ENCODE data around the gene HDHD5. TPM values are rescaled to one million over a fixed set of nuclear protein-coding genes. Genes with fewer than 3 reads are reported as not detected.

Gene HDHD5
- 127 and 142 TPM in 2 replicates for total RNA-seq (2014; rRNA removed; shearing (Covaris generic))

DNA sequence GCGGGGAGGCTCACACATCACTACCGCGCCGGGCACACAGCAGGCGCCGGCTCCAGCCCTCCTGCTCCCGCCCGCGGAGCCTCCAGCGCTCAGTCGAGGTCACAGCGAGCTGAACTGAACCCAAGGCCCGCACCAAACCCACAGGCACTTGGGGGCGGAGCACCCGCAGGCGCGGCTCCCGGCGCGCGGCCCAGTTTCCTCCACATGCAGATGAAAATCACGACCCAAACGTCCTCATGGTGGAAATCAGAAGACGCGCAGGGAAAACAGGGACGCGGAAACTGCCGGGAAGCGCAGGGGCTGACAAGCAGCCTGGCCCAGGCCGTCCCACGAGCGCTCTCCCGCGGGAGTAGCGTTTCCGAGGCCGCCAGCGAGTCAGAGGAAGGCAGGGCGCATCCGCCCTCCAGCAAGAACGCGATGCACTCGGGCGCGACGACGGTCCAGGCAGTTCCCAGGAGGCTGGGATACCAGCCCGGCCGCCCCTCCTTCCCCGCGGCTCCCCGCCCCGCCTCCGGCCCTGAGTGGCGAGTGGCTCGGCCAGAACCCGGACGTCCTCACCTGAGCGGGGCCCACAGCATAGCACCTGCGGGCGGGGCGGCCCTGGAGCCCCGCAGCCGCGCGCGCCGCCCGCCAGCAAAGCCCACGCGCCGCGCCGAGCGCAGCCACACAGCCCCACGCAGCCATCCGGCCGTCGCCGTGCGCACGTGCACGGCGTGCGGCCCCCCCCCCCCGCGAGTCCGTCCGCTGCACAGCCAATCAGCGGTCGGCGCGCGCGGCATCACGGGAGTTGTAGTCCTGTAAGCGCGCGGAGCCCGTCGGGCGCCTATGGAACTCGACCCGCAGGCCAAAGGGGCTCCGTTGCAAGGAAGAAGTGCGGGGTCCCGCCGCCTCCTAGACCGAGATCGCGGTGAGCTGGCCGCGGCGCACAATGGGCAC is at the start of gene HDHD5:
Gene HDHD5, minus strand, starts transcription at position 710 of the 936 bp plus-strand sequence. Its CDS starts 26 bp downstream, at position 684.
- Histone ChIP-seq H3K4me3 (ENCODE audit: insufficient read depth, low read depth, low read length) (peak within 1 kb of the TSS; percentile 83), H3K27me3 (ENCODE audit: control insufficient read depth, insufficient read depth, low read length) (no peaks in the 10 kb centered on the region), H3K36me3 (replicated peaks; ENCODE audit: control insufficient read depth, insufficient read depth, low read length) (no peaks in the 10 kb centered on the region; the same call in 1 of the 2 replicates)
- peak; percentile 98 for DNase-seq

DNA sequence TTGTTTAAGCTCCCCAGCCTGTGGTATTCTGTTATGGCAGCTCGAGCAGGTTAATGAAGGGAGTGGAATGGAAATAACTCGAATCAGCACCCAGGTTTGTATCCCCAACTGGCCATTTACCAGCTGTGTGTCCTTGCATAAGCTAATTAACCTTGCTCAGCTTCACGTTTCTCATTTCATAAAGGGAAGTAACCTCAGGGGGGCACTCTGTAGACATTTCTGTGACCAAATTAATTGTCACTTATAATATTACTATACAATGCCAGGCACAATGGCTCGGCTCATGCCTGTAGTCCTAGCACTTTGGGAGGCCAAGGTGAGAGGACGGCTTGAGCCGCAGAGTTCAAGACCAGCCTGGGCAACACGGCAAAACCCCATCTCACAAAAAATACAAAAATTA is 46.4 kb upstream of the HDHD5 start:
- Histone ChIP-seq H3K36me3 (replicated peaks; ENCODE audit: control insufficient read depth, insufficient read depth, low read length) (no peaks in the 10 kb centered on the region), H3K4me3 (ENCODE audit: insufficient read depth, low read depth, low read length) (no peak overlapping the region), H3K27me3 (ENCODE audit: control insufficient read depth, insufficient read depth, low read length) (no peaks in the 10 kb centered on the region)
- no peak for DNase-seq

DNA sequence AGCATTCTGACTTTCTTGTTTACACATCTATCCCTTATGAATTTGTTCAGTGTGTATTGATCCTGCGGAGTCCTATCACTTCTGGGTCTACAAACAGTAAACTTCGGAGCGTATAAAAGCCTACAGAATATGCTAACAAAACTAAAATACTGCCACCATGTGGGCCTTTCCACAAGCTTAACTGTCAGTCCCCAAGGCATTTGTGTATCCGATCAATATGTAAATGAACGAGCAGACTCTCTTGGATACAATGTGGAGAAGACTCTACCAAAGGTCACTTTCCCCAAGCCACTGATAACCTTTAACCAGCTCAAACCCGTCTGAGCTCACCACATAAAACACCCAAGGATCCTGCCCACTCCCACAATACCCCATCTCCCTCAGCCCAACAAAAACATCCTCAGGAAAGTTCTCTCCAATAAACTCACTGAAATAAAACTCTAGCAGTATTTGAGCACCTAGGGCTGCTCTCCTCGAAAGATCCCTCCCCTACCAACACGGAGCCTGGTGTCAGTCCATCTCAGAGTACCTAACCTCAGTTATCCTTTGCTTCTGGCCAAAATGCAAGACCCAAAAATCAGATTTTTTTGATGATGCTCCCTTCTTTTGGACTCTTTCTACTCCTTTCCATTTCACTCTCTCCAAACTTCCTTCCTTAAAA is 42.3 kb upstream of the HDHD5 start:
- no peaks in the 10 kb centered on the region for H3K36me3 ChIP-seq (replicated peaks; ENCODE audit: control insufficient read depth, insufficient read depth, low read length)
- DNase-seq, result no peak
- H3K27me3 ChIP-seq (ENCODE audit: control insufficient read depth, insufficient read depth, low read length), result no peaks in the 10 kb centered on the region
- H3K4me3 ChIP-seq (ENCODE audit: insufficient read depth, low read depth, low read length), result no peak overlapping the region

DNA sequence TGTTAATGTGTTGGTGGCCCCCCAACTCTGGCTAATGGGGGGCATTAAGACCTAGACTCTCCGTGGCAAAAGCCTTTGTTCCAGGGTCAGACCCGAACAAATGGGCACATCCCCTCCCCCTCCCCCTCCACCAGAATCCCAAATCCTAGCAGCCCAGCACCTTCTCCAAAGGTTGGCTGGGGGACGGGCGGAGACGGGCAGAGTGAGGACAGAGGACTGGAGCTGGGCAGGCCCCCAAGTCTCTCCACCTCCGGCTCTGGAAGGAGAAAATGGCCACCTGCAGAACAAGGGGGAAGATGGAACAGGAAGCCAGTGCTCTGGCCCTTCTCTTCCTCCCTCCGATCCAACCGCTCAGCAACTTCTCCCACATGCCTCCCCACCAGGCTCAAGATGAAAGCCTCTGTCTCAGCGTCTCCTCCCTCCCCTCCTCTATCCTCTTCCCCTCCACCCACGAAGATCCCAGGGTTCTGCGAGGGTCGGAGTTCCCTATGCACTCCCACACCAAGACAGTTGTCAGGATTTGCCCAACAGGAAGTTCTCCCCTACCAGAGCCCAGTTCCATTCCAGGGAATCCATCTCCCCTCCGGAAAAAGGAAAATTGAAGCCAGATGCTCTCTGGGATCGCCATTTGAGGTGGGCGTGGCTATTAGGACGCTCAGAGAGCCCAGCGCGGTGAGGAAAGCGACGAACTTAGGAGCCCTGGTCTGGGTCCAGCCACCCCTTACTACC is 40.1 kb upstream of the HDHD5 start:
- Histone ChIP-seq H3K36me3 (replicated peaks; ENCODE audit: control insufficient read depth, insufficient read depth, low read length) (no peaks in the 10 kb centered on the region), H3K4me3 (ENCODE audit: insufficient read depth, low read depth, low read length) (peak overlapping the region; percentile 50), H3K27me3 (ENCODE audit: control insufficient read depth, insufficient read depth, low read length) (no peaks in the 10 kb centered on the region)
- no peak for DNase-seq

DNA sequence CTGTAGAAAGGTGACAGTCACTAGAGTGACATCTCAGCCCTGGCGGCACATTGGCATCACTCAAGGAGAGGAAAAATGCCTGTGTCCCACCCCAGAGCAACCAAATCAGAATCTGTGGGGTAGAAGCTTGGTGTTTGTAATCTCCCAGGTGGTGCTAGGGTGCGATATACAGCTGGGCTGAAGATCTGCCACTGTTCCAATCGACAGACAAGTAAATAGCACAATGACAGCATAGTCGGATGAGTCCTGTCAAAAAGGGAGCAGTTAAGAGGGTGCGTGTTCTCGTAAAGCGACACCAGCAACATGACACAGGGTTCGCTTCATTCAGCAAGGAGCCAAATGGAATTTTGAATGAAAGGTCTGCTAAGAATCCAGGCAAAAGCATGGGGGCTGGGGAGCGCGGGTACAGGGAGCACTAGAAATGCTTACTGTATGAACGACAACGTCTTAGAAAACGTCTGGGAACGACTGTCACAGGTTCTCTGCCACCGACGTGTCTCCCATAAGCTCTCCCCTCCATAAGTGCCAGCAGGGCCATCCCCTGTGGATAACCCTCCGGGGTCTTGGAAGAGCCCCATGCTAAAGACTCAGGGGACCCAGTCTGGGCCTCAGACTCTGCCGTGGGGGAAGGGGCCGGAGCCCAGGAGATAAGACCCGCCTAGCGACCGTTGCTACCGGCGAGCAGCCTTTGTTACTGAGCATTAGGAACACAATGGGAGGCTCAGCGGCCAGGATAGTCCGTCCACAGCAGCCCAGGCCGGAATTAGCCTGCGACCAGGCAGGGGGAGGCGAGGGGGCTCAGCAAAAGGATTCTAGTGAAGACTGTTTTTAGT is 39.3 kb upstream of the HDHD5 start:
- H3K27me3 ChIP-seq (ENCODE audit: control insufficient read depth, insufficient read depth, low read length), result no peaks in the 10 kb centered on the region
- peak overlapping the region; percentile 50 for H3K4me3 ChIP-seq (ENCODE audit: insufficient read depth, low read depth, low read length)
- no peaks in the 10 kb centered on the region for H3K36me3 ChIP-seq (replicated peaks; ENCODE audit: control insufficient read depth, insufficient read depth, low read length)
- peak; percentile 94 for DNase-seq

DNA sequence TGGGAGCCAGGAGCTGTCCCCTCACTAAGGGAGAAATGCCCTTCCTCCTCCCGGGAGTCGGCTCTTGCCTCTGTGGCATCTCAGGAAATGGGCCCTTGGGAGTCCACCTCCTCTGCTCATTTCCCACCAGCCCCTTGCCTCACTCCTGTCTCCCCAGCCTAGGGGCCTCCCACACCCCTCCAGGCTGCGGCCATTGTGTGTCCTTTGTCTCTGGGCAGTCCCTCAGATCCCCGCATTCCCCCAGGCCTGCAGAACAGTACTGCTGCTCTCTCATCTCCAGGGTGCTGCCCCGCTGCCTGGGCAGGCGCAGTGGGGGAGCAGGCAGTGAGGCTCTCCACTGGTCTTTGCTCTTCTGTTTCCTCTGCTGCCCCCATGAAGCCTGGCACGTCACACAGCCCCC is 35.1 kb upstream of the HDHD5 start:
- no peaks in the 10 kb centered on the region; the same call in none of the 2 replicates for H3K36me3 ChIP-seq (replicated peaks; ENCODE audit: control insufficient read depth, insufficient read depth, low read length)
- H3K27me3 ChIP-seq (ENCODE audit: control insufficient read depth, insufficient read depth, low read length), result no peaks in the 10 kb centered on the region
- peak; percentile 69 for DNase-seq
- no peak overlapping the region for H3K4me3 ChIP-seq (ENCODE audit: insufficient read depth, low read depth, low read length)

DNA sequence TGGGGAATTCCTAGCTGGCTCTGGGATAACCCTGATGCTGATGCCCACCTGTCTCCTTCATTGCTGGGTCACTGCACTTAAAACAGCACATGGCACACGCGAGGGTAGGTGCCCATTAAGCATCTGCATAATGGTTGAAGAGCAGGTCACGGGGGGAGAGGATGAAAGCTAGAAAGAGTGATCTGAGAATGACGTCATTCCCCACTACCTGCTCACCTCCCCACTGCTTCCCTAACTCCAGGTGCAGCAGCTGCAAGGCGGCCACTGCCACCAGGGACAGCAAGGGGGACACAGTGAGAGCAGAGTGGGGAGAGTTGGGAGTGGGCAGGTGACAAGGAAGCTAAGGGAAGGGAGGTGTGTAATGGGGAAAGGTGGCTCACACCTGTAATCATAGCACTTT is 33.1 kb upstream of the HDHD5 start:
- H3K4me3 ChIP-seq (ENCODE audit: insufficient read depth, low read depth, low read length), result no peak overlapping the region
- H3K27me3 ChIP-seq (ENCODE audit: control insufficient read depth, insufficient read depth, low read length), result no peaks in the 10 kb centered on the region
- H3K36me3 ChIP-seq (replicated peaks; ENCODE audit: control insufficient read depth, insufficient read depth, low read length), result no peaks in the 10 kb centered on the region; the same call in none of the 2 replicates
- no peak for DNase-seq

DNA sequence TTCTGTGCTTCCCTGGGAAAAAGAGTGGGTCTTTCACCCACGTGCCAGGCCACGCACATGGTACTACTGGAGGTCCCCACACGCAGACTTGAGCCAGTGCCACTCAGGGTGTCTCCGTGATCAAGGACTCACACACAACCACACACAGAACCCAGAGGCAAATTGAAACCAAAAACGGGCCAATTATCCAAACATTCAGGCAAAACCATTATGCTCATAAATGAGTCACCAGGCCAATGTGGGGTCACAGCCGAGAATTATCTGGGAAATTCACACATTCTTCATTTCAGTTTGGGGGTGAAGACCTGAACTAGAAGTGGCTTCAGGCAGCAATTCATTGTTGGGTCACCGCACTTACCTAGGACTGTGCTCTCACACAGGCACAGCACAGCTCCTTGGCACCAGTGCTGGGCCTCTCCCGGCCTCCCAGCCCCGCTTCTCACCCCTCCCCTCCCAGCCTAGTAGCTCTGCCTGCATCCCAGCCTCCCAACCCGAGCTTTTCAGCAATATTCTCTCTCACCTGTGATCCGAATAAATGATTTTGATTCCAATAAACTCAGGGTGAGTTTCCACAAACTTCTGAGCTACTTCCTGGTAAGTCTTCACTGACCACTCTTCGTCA is 32.2 kb upstream of the HDHD5 start:
- no peak overlapping the region for H3K4me3 ChIP-seq (ENCODE audit: insufficient read depth, low read depth, low read length)
- no peaks in the 10 kb centered on the region; the same call in none of the 2 replicates for H3K36me3 ChIP-seq (replicated peaks; ENCODE audit: control insufficient read depth, insufficient read depth, low read length)
- no peak for DNase-seq
- no peaks in the 10 kb centered on the region for H3K27me3 ChIP-seq (ENCODE audit: control insufficient read depth, insufficient read depth, low read length)

DNA sequence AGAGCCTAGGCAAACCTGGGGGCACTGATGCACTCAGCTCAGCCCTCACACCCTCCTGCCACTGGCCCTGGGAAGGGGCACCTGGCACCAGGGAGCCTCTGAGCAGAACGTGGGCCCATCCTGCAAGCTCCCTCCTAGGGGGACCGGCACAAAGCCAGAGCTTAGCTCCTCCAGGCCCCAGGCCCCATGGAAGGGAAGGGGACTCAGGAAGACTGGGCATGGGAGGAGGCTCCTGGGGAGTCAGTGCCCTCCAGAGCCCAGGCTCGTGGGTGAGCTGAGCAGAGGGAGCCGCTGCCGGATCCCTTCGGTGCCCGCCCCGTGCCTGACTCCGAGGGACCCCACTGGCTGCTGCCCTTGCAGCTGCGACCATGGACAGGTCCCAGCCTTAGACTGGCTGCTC is 31.6 kb upstream of the HDHD5 start:
- no peaks in the 10 kb centered on the region; the same call in none of the 2 replicates for H3K36me3 ChIP-seq (replicated peaks; ENCODE audit: control insufficient read depth, insufficient read depth, low read length)
- H3K27me3 ChIP-seq (ENCODE audit: control insufficient read depth, insufficient read depth, low read length), result no peaks in the 10 kb centered on the region
- H3K4me3 ChIP-seq (ENCODE audit: insufficient read depth, low read depth, low read length), result no peak overlapping the region
- no peak for DNase-seq

DNA sequence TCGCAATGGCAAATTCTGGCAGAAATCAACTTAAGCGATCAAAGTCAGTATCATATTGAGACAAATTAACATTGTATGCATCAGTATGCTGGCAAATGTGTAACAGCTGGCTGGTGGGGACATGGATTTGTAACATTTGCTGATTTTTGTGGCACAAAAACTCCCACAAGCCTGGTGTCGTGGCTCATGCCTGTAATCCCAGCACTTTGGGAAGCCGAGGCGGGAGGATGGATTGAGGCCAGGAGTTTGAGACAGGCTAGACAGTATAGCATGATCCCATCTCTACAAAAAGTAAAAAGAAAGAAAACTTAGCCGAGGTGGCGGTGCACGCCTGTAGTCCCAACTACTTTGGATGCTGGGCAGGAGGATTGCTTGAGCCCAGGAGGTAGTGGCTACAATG is 17.6 kb upstream of the HDHD5 start:
- Histone ChIP-seq H3K4me3 (ENCODE audit: insufficient read depth, low read depth, low read length) (no peak overlapping the region), H3K36me3 (replicated peaks; ENCODE audit: control insufficient read depth, insufficient read depth, low read length) (peaks cover 2% of the 10 kb centered on the region; the same call in 1 of the 2 replicates), H3K27me3 (ENCODE audit: control insufficient read depth, insufficient read depth, low read length) (no peaks in the 10 kb centered on the region)
- no peak for DNase-seq

DNA sequence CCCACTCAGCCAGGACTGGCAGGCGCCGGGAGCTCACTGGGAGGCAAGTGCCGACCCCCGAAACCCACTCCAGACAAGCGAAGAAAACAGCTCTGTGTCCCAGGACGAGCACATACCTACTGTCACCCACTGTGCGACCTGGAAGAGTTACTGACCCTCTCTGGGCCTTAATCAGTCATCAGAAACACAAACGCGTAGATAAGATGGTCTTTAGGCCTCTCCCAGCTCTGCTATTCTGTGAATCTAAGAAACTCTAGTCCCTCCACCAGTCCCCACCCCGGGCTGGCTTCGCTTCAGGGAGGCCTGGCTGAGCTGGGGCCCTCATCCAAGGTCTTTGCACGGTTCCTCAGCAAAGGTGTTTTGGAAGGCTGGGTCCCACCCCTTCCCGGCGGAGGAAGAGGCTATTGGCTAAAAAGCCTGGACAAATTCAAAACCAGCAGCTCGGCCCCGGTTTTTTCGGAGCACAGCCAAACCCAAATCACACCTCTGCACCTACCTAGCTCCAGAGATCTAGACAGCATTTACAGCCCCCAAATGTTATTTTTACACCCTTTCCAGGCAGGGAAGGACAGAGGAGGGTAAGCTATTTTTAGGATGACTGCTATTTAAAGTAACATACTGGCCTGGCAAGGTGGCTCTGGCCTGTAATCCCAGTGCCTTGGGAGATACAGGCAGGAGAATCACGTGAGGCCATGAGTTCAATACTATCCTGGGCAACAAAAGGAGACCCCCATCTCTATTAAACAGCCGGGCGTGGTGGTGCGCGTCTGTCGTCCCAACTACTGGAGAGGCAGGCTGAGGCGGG is 13.2 kb upstream of the HDHD5 start:
- H3K36me3 ChIP-seq (replicated peaks; ENCODE audit: control insufficient read depth, insufficient read depth, low read length), result no peaks in the 10 kb centered on the region
- no peaks in the 10 kb centered on the region for H3K27me3 ChIP-seq (ENCODE audit: control insufficient read depth, insufficient read depth, low read length)
- peak overlapping the region; percentile 64 for H3K4me3 ChIP-seq (ENCODE audit: insufficient read depth, low read depth, low read length)
- DNase-seq, result peak; percentile 78

DNA sequence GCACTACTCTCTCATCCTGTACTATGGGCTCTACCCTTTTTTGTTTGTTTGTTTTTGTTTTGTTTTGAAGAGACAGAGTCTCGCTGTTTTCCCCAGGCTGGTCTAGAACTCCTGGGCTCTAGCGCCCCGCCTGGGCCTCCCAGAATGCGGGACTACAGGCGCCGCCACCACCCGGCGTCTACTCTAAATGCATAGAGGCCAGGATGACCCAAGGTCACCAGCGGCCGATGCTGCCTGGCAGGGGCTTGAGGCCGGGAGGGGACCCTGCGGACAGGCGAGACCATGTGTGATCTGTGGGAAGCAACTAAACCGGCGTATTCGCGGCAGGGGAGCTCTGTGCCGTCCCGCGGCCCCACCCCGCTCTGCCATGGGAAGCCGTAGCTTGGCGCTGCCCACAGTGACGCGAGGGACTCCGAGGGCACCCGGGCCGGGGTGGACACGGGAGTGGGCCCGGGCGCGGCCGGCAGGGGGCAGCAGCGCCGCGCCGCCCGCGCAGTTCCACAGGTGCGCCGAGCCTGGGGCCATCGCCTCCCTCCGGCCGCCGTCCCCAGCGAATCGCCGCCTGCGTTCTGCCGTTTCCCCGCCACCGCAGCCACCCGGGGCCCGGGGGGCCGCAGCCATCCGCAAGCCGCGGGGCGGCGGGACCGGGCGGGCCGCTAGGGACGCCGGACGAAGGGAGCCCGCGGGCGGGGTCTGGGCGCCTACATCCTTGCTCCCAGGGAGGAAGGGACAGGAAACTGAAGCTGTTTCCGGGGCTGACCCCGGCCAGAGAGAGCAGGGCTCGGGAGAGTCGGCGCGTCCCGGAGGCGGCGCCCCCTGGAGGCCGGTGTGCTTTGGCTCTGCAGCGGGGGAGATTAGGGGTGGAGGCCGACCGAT is 12.3 kb upstream of the HDHD5 start:
- Histone ChIP-seq H3K27me3 (ENCODE audit: control insufficient read depth, insufficient read depth, low read length) (no peaks in the 10 kb centered on the region), H3K4me3 (ENCODE audit: insufficient read depth, low read depth, low read length) (peak overlapping the region; percentile 64), H3K36me3 (replicated peaks; ENCODE audit: control insufficient read depth, insufficient read depth, low read length) (no peaks in the 10 kb centered on the region)
- DNase-seq, result peak; percentile 98
